GM18867 (cell line): ENCODE results near the gene POLR1E.
"Not testable (repeated sequence)": the region's sequence is repeated elsewhere in the genome, so short reads cannot be mapped to it uniquely, and the experiment has no call there.

Source experiments
- ATAC-seq: cut with Tn5 transposase; IDR thresholded peaks from one replicate; pipeline ENCODE4 v1.9.1; 2021; ENCODE audit warnings: mild to moderate bottlenecking, moderate library complexity; ENCODE audit not compliant: unreplicated experiment

Gene POLR1E

GRCh38 chr9:37499297-37499696 is 13.5 kb downstream of the POLR1E start:
- ATAC-seq = no peak

GRCh38 chr9:37501957-37502596 is 16.3 kb downstream of the POLR1E start:
- ATAC-seq = no peak

GRCh38 chr9:37503736-37504135 is 18.0 kb downstream of the POLR1E start:
- ATAC-seq = no peak

GRCh38 chr9:37504605-37505004 is 18.9 kb downstream of the POLR1E start:
- ATAC-seq = no peak

GRCh38 chr9:37507566-37508134 is 21.9 kb downstream of the POLR1E start:
- ATAC-seq = no peak

DNA sequence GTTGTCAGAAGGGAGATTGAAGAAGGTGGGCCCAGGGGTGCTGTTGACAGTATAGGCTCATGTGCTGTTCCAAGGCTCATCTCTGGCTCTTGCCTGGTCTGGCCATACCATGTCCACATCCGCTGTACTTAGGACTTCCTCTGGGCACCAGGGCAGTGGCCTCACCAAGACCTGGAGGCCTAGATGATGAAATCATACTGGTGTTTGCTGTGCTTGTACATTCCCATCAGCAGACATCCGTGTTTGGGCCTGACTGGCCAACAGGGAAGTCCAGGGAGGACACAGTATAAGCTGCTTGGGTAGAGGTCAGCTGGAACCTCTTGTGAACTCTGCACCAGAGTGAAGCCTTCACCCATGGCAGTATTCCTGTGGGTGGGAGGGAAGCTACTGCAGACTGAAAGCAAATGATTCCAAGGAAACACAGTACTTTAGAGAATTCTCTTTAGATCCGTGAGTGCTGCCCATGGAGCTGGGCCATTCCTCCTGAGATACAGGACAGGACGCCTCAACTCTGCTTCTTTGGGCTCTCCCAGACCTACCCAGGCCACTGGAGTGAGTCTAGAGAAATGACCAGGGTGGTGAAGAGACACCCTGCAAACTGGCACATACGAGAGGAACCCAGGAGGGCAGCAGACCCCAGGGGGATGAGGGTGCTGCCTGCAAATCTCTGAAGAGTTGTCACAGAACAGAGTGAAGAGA is 22.5 kb downstream of the POLR1E start:
- ATAC-seq = no peak

DNA sequence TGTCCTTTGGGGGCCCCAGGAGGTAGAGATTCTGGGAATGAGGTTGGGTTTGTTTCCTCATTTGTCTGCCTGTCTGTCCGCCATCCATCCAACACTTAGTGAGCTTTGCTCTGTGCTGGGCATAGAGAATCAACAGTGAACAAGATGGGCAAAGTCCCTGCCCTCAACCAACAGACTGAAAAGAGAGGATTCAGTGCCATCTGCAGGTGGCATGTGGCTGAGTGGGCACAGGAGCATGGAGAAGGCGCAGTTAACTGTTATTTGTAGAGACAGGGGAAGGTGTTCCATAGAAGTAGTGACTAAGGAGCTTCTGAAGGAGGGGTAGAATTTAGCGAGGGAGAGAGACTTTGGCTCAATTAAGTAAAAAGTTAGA is 23.1 kb downstream of the POLR1E start:
- no peak for ATAC-seq

DNA sequence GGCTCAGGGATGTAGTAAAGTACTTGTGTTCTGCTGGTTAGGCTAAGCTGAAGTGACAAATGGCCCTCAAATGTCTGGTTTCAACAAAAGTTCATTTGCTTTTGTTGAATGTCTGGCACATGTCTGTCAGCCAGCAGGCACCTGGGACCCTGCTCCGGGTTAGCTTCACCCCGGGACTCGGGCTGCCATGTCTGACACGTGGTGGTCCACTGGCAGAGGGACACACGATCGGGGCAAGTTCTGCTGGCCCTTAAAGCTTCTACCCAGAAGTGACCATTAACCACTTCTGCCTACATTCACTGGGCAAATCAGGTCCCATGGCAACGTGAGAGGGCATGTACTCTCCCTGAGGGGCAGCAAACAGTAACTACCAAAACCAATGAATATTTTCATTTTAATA is 23.8 kb downstream of the POLR1E start:
- no peak for ATAC-seq

GRCh38 chr9:37510053-37510452 is 24.3 kb downstream of the POLR1E start:
- ATAC-seq = not testable (repeated sequence)

- no peak for ATAC-seq
Measured at GRCh38 chr9:37511016-37512010, 25.6 kb downstream of the POLR1E start.

DNA sequence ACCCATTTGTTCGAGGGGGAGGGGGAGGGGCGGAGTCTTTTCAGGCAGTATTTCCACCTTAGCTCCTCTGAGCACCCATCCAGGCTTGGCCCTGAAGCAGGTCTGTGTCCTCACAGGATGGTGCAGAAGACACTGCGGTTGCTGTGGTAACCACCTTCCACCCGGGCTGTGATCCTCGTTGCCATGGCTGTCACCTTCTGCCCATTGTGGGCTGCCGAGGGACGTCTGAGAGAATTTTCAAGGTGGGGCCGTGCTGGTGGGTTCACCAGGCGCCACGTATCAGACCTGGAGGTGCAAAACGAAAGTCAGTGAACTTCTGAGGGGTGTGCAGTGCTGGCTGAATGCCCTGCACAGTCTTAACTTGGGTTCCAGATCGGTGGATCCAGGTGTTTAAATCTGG is 26.7 kb downstream of the POLR1E start:
- no peak for ATAC-seq

GRCh38 chr9:37514415-37514814 is 28.7 kb downstream of the POLR1E start:
- not testable (repeated sequence) for ATAC-seq

GRCh38 chr9:37514999-37515398 is 29.3 kb downstream of the POLR1E start:
- ATAC-seq = no peak

DNA sequence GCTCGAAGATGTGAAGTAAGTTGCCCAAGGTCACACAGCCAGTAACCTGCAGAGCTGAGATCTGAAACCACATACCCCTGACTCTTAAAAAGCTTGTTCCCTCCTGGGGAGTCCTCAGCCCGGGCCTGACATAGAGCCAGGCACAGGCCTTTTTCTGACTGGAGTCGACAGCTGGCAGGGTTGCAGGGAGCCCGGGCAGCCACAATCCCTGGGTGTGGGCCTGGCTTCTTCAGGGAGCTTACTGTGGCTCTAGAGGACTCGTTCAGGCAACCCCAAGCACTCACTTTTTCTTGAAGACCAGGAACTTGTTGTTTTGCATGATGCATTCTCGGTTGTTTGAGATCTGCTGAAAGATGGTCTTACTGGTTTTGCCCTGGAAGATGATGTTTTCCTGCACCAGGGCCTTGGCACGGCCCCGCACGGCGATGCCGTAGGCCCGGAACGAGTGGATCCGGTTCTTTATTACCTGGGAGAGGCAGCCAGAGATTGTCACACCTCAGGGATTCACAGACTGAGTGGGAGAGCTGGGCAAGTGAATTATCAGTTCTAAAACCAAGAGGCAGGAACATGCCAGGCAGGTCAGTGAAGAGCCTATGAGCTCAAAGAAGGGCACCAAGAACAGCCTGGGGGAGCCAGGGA is 30.0 kb downstream of the POLR1E start:
- no peak for ATAC-seq

DNA sequence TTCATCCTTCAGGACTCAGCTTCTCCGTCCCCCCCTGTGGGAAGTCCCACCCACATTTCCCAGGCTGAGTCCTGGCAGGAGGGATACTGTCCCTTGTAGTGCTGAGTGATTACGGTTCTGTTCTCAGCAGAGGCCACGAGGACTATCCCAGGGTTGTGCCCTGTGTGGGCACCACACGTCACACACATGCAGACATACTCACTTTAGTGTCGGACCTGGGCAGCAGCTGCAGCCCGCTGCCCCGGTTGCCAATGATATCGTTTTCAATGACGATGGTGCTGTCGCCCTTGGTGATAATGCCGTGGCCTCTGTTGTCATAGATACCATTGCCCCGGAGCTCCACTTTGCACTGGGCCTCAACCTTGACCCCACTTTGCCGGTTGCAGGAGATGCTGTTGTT is 32.2 kb downstream of the POLR1E start:
- ATAC-seq = no peak

GRCh38 chr9:37520641-37521040 is 34.9 kb downstream of the POLR1E start:
- ATAC-seq = no peak

DNA sequence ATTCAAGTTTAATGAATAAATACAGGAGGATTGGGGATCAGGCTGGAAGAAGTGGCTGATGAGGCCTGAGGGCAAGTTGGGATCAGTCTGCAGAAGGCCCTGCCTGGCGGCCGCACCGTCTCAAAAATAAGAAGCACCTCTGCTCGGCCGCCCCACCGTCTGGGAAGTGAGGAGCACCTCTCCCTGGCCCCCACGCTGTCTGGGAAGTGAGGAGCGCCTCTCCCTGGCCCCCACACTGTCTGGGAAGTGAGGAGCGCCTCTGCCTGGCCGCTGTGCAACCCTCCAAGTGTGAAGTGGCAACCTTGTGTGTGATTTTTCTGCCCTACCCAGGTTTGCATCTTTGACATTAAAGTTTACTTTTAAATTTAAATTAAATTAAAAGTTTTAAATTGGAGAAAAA is 35.4 kb downstream of the POLR1E start:
- ATAC-seq = no peak

GRCh38 chr9:37522971-37523370 is 37.2 kb downstream of the POLR1E start:
- no peak for ATAC-seq

DNA sequence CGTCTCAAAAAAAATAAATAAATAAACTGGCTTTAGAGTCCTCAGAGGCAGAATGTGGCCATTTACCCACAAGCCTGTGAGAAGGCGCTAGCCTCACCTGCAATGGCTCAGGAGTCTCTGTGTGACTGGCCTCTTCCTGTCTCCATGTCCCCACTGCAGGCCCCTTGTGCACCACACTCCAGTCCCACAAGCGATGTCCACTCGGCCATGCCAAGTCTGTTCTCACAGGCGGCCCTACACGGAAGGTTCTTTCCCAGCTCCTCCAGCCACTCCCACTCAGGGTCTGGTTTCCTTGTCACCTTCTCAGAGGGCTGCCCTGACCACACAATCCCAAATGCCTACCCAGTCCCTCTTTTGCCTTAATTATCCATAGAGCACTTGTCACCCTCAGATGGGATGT is 38.2 kb downstream of the POLR1E start:
- no peak for ATAC-seq

- ATAC-seq = peak; percentile 59
Measured at GRCh38 chr9:37528652-37529471, 43.1 kb downstream of the POLR1E start.
